DOHH2 (cell line): ENCODE data around the gene SIVA1.

Experiments
- H3F3A ChIP-seq: fragments of 200-600 bp; sonication (generic), shearing (Covaris generic); 2 replicates; pipeline ENCODE4 v1.6.0; 2016; ENCODE audit warnings: antibody characterized with exemption, mild to moderate bottlenecking; ENCODE audit not compliant: control insufficient read depth, insufficient read depth
- H3K27ac ChIP-seq: fragments of 200-600 bp; sonication (generic); 2 replicates; pipeline ENCODE4 v1.5.1; 2014; ENCODE audit warnings: low read depth, mild to moderate bottlenecking, low read length, moderate library complexity
- H3K27me3 ChIP-seq: fragments of 200-600 bp; sonication (generic); 2 replicates; pipeline ENCODE4 v1.6.1; 2014; ENCODE audit warnings: mild to moderate bottlenecking, low read length, mixed read lengths; ENCODE audit not compliant: control insufficient read depth
- H3K36me3 ChIP-seq: fragments of 200-600 bp; sonication (generic); 2 replicates; pipeline ENCODE4 v1.6.1; 2014; ENCODE audit warnings: mild to moderate bottlenecking, low read length, moderate library complexity, mixed read lengths; ENCODE audit not compliant: control insufficient read depth
- H3K4me1 ChIP-seq: fragments of 200-600 bp; sonication (generic); 2 replicates; pipeline ENCODE4 v1.6.1; 2014; ENCODE audit warnings: mild to moderate bottlenecking, low read length, mixed read lengths; ENCODE audit not compliant: control insufficient read depth
- H3K4me2 ChIP-seq: fragments of 200-600 bp; sonication (generic); 2 replicates; pipeline ENCODE4 v1.6.0; 2014; ENCODE audit warnings: mild to moderate bottlenecking, low read length, moderate library complexity
- H3K4me3 ChIP-seq: fragments of 200-600 bp; sonication (generic); 2 replicates; pipeline ENCODE4 v1.5.1; 2014; ENCODE audit warnings: mild to moderate bottlenecking, low read length, mixed read lengths
- H3K79me2 ChIP-seq: fragments of 200-600 bp; sonication (generic); 2 replicates; pipeline ENCODE4 v1.6.1; 2014; ENCODE audit warnings: mild to moderate bottlenecking, low read length, mixed read lengths; ENCODE audit not compliant: control insufficient read depth
- H3K9me2 ChIP-seq: fragments of 200-600 bp; sonication (generic); replicated peaks from 2 replicates; pipeline ENCODE4 v1.6.1; 2014; ENCODE audit warnings: mild to moderate bottlenecking, low read length, mixed read lengths; ENCODE audit not compliant: control insufficient read depth
- H3K9me3 ChIP-seq: fragments of 200-600 bp; sonication (generic); 2 replicates; pipeline ENCODE4 v1.6.1; 2014; ENCODE audit warnings: antibody characterized with exemption, low read length, mixed read lengths; ENCODE audit not compliant: control insufficient read depth, insufficient read depth
- H4K20me1 ChIP-seq: fragments of 200-600 bp; sonication (generic); 2 replicates; pipeline ENCODE4 v1.6.0; 2014; ENCODE audit warnings: low read depth, mild to moderate bottlenecking, antibody characterized with exemption, low read length, moderate library complexity; ENCODE audit not compliant: control insufficient read depth, insufficient read depth
- EZH2phosphoT487 ChIP-seq: fragments of 200-600 bp; sonication (generic); IDR thresholded peaks from 2 replicates; pipeline ENCODE4 v1.6.1; 2017; ENCODE audit warnings: borderline replicate concordance, mild to moderate bottlenecking, antibody characterized with exemption, low read length, moderate library complexity, mixed read lengths
- TF ChIP-seq, protein P1 (sequence below): fragments of 200-600 bp; sonication (generic); IDR thresholded peaks from one replicate; pipeline ENCODE4 v1.5.1; 2014; ENCODE audit warnings: antibody characterized with exemption, mild to moderate bottlenecking, low read depth, low read length; ENCODE audit not compliant: poor library complexity, severe bottlenecking

SIVA1 gene

DNA sequence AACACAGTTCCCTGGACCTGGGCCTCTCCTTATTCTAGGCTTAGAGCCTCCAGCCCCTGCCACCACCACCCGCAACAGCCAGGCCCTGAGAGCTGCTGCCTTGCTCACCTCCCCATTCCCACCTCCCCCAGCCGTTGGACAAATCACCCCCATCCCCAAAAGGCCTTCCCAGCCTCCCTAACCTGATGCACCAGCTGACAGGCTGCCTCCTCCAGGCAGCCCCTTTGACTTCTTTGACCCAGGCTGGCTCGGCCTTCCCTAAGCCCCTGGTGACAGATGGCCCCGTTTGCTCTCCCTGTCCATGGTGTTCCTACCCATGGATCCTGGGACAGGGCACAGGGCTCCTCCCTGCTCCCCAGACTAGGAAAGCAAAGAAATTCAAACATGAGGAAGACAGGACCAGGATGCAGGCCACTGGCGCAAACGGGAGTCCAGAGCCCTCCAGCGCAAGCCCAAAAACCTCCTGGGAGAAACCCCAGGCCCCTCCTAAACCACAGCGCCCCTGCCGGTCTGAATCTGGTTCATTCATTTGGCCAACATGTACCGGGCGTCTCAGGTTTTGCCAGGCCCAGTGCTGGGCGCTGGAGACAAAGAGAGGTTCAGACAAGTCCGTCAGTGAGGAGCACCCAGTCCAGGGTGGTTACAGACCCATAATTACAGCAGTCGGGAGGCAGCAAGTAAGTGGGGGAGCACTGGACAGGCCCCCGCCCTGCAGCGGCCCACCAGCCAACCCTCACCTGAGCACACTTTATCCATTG, 40.2 kb downstream of the SIVA1 start:
- no peaks in the 10 kb centered on the region for H3K9me2 ChIP-seq
- peaks cover 61% of the 10 kb centered on the region for H3K79me2 ChIP-seq
- H3K4me2 ChIP-seq: peak overlapping the region; percentile 99
- H3K9me3 ChIP-seq: no peaks in the 10 kb centered on the region
- H3K27ac ChIP-seq: no peak overlapping the region
- peaks cover 14% of the 10 kb centered on the region for H4K20me1 ChIP-seq
- peaks cover 19% of the 10 kb centered on the region for H3K4me1 ChIP-seq
- peaks cover 37% of the 10 kb centered on the region for H3K36me3 ChIP-seq
- TF ChIP-seq, protein P1, sequence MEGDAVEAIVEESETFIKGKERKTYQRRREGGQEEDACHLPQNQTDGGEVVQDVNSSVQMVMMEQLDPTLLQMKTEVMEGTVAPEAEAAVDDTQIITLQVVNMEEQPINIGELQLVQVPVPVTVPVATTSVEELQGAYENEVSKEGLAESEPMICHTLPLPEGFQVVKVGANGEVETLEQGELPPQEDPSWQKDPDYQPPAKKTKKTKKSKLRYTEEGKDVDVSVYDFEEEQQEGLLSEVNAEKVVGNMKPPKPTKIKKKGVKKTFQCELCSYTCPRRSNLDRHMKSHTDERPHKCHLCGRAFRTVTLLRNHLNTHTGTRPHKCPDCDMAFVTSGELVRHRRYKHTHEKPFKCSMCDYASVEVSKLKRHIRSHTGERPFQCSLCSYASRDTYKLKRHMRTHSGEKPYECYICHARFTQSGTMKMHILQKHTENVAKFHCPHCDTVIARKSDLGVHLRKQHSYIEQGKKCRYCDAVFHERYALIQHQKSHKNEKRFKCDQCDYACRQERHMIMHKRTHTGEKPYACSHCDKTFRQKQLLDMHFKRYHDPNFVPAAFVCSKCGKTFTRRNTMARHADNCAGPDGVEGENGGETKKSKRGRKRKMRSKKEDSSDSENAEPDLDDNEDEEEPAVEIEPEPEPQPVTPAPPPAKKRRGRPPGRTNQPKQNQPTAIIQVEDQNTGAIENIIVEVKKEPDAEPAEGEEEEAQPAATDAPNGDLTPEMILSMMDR: no peak
- TF ChIP-seq EZH2phosphoT487: no peak
- H3K4me3 ChIP-seq: no peak overlapping the region
- no peaks in the 10 kb centered on the region for H3F3A ChIP-seq
- H3K27me3 ChIP-seq: peaks cover 23% of the 10 kb centered on the region

DNA sequence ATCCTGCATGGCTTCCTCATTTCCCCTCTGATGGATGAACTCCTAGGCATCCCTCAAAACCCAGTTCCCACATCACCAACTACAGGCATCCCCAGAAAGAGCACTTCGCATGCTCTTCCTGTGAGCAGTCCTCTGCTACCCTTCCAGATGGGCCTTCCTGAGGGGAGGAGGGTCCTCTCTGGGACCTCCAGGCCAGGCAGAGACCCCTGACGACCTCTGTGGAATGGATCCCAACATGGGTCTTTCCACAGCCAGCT, 40.7 kb downstream of the SIVA1 start:
- no peak overlapping the region for H3K27ac ChIP-seq
- H3K9me3 ChIP-seq: no peaks in the 10 kb centered on the region
- H3K9me2 ChIP-seq: no peaks in the 10 kb centered on the region
- H3K4me1 ChIP-seq: peaks cover 19% of the 10 kb centered on the region
- H3K4me2 ChIP-seq: peak overlapping the region; percentile 99
- peaks cover 14% of the 10 kb centered on the region for H4K20me1 ChIP-seq
- peaks cover 33% of the 10 kb centered on the region for H3K36me3 ChIP-seq
- TF ChIP-seq, protein P1: no peak
- TF ChIP-seq EZH2phosphoT487: no peak
- peaks cover 56% of the 10 kb centered on the region for H3K79me2 ChIP-seq
- peaks cover 28% of the 10 kb centered on the region for H3K27me3 ChIP-seq
- no peaks in the 10 kb centered on the region for H3F3A ChIP-seq
- H3K4me3 ChIP-seq: peak overlapping the region; percentile 99

DNA sequence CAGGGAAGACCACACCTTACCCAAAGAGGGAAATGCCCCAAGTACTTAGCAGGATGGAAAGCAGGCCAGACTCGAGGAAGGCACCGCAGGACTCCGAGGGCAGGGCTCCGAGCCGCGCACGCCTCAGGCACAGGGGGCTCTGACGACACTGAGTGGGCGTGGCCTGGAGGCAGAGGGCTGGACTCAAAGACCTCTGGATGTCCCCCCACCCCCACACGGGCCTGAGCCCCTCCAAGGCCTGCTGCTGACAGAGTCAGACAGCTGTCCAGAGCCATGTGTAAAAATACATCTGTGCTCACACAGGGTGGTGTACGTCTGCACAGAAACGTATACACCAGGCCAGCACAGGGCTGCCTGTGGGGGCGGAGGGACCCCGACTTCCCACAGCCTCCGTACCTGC, 41.2 kb downstream of the SIVA1 start:
- Histone ChIP-seq H3K27ac (no peak overlapping the region), H3K79me2 (peaks cover 55% of the 10 kb centered on the region)
- TF ChIP-seq, protein P1: no peak
- TF ChIP-seq EZH2phosphoT487: no peak

More for the DNA sequence above, 41.2 kb downstream of the SIVA1 start:
- Histone ChIP-seq H4K20me1 (peaks cover 14% of the 10 kb centered on the region), H3F3A (peaks cover 4% of the 10 kb centered on the region), H3K9me2 (no peaks in the 10 kb centered on the region), H3K27me3 (peaks cover 33% of the 10 kb centered on the region), H3K4me3 (peak overlapping the region; percentile 99), H3K9me3 (no peaks in the 10 kb centered on the region), H3K4me2 (peak overlapping the region; percentile 99), H3K4me1 (peaks cover 19% of the 10 kb centered on the region), H3K36me3 (peaks cover 33% of the 10 kb centered on the region)
